ENCODE results near the gene HOXD3. TPM values are rescaled to one million over a fixed set of nuclear protein-coding genes. Genes with fewer than 3 reads are reported as not detected.

HOXD3 gene
- total RNA-seq, 3 donors from 2014 or later (not counting 1 experiment from before 2014, with no cell fraction given) = not detected

DNA sequence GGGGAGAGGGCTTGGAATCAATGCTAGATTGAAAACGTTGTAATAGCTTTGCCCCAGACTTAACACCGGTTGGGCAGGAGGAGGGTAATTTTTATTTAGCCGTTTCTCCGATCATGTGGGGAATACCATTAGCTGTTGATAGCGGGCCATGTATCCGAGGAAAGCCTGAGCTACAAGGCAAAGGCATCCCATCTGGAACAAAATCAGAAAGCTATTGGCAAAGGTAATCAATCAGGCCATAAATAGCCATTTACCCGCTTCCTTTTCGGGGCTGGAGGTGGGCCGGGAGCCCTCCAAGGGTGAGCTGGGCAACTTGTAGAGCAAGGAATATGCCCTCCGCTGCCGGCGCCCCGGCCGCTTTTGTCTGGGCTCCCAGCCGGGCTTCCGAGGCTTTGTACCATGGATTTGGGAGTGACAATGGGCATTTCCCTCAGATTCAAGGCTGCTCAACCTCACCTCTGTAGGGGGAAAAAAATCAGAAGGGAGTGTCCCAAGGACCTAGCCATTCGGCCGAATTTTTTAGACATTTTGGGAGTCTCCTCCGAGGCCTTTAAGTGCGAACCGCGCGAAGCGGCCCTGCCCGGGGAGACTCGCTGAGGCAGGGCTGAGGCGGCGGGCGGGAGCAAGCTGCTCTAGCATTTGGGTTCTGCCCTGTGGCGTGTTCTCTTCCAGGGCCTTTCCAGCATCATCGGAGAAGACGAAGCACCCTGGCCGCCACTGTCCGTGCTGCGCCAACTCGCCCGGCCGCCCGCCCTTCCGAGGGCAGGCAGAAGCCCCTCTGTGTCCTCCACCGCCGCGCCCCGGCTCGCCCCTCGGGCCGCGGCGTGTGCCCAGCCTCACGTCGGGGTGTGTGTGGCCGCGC is 35.7 kb upstream of the HOXD3 start:
- Histone ChIP-seq H3K36me3 (ENCODE audit: control insufficient read depth, insufficient read depth, low read length) (no peaks in the 10 kb centered on the region), H3K27me3 (ENCODE audit: control insufficient read depth, insufficient read depth, low read length) (peaks cover 86% of the 10 kb centered on the region), H3K9me3 (ENCODE audit: control insufficient read depth, insufficient read depth, low read length) (peaks cover 13% of the 10 kb centered on the region), H3K4me1 (ENCODE audit: control insufficient read depth, insufficient read depth, low read length) (peaks cover 13% of the 10 kb centered on the region), H3K27ac (ENCODE audit: low read length) (no peak overlapping the region), H3K4me3 (ENCODE audit: low read length) (no peak overlapping the region)
- DNase-seq (no peak), ATAC-seq (no peak)
- TF ChIP-seq, protein P1, sequence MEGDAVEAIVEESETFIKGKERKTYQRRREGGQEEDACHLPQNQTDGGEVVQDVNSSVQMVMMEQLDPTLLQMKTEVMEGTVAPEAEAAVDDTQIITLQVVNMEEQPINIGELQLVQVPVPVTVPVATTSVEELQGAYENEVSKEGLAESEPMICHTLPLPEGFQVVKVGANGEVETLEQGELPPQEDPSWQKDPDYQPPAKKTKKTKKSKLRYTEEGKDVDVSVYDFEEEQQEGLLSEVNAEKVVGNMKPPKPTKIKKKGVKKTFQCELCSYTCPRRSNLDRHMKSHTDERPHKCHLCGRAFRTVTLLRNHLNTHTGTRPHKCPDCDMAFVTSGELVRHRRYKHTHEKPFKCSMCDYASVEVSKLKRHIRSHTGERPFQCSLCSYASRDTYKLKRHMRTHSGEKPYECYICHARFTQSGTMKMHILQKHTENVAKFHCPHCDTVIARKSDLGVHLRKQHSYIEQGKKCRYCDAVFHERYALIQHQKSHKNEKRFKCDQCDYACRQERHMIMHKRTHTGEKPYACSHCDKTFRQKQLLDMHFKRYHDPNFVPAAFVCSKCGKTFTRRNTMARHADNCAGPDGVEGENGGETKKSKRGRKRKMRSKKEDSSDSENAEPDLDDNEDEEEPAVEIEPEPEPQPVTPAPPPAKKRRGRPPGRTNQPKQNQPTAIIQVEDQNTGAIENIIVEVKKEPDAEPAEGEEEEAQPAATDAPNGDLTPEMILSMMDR (IDR thresholded peaks at IDR 0.05) = no peak
- Mint-ChIP-seq H3K27me3 (ENCODE audit: low read depth in 2 of 2) (peaks cover 78 to 80% of the 10 kb centered on the region in 2 donors), H3K4me3 (no peak overlapping the region), H3K4me1 (peaks cover 9 to 11% of the 10 kb centered on the region in 2 donors), H3K36me3 (peaks cover 14% of the 10 kb centered on the region), H3K9me3 (peaks cover 2% of the 10 kb centered on the region in 2 donors), H3K27ac (no peak overlapping the region)
- intact Hi-C loops (cut with micrococcal nuclease) = loop anchor here (5.0 kb wide), 1 partner anchor 34 kb away; no protein-coding TSS in a partner anchor
- 14% methylated on average over 50 of the region's 53 CpGs for WGBS (ENCODE audit: insufficient coverage)

- Histone ChIP-seq H3K9me3 (ENCODE audit: control insufficient read depth, insufficient read depth, low read length) (peaks cover 8% of the 10 kb centered on the region), H3K27ac (ENCODE audit: low read length) (no peak overlapping the region), H3K27me3 (ENCODE audit: control insufficient read depth, insufficient read depth, low read length) (peaks cover 86% of the 10 kb centered on the region), H3K4me3 (ENCODE audit: low read length) (no peak overlapping the region), H3K4me1 (ENCODE audit: control insufficient read depth, insufficient read depth, low read length) (peaks cover 13% of the 10 kb centered on the region), H3K36me3 (ENCODE audit: control insufficient read depth, insufficient read depth, low read length) (no peaks in the 10 kb centered on the region)
- TF ChIP-seq, protein P1 (IDR thresholded peaks at IDR 0.05) = no peak
- intact Hi-C loops (cut with micrococcal nuclease) = loop anchor here (5.0 kb wide), 1 partner anchor 35 kb away; no protein-coding TSS in a partner anchor
- H3K4me3 Mint-ChIP-seq = peak overlapping the region; percentile 80
- DNase-seq (no peak), ATAC-seq (peak in 2 of 3 donors; percentile 31 to 45)
- peaks cover 78 to 79% of the 10 kb centered on the region in 2 donors for H3K27me3 Mint-ChIP-seq (ENCODE audit: low read depth in 2 of 2)
- 7% methylated on average over 43 of the region's 47 CpGs for WGBS (ENCODE audit: insufficient coverage)
- H3K27ac Mint-ChIP-seq = no peak overlapping the region
- peaks cover 14% of the 10 kb centered on the region for H3K36me3 Mint-ChIP-seq
- peaks cover 2% of the 10 kb centered on the region in 2 donors for H3K9me3 Mint-ChIP-seq
- H3K4me1 Mint-ChIP-seq = peaks cover 9 to 11% of the 10 kb centered on the region in 2 donors
Observed at GRCh38 chr2:176122052-176122682, 34.9 kb upstream of the HOXD3 start.

GRCh38 chr2:176122683-176123410 is 34.3 kb upstream of the HOXD3 start, which contains the start of gene HOXD9:
TSS of gene HOXD9 (plus strand) at chr2:176122719. CDS start at chr2:176122769, 50 bp downstream.
- Histone ChIP-seq H3K27ac (ENCODE audit: low read length) (no peak within 1 kb of the TSS), H3K4me1 (ENCODE audit: control insufficient read depth, insufficient read depth, low read length) (peaks cover 13% of the 10 kb centered on the region), H3K9me3 (ENCODE audit: control insufficient read depth, insufficient read depth, low read length) (peaks cover 8% of the 10 kb centered on the region), H3K36me3 (ENCODE audit: control insufficient read depth, insufficient read depth, low read length) (no peaks in the 10 kb centered on the region), H3K4me3 (ENCODE audit: low read length) (no peak within 1 kb of the TSS), H3K27me3 (ENCODE audit: control insufficient read depth, insufficient read depth, low read length) (peaks cover 86% of the 10 kb centered on the region)
- Mint-ChIP-seq H3K27ac (no peak within 1 kb of the TSS), H3K4me3 (peak within 1 kb of the TSS; percentile 80), H3K36me3 (peaks cover 13% of the 10 kb centered on the region), H3K4me1 (peaks cover 11% of the 10 kb centered on the region in 2 donors), H3K27me3 (ENCODE audit: low read depth in 2 of 2) (peaks cover 78 to 80% of the 10 kb centered on the region in 2 donors), H3K9me3 (peaks cover 2% of the 10 kb centered on the region in 2 donors)
- ATAC-seq = peak in 2 of 3 donors; percentile 61 to 71
- intact Hi-C loops (cut with micrococcal nuclease) = loop anchor here (5.0 kb wide), 1 partner anchor 36 kb away; no protein-coding TSS in a partner anchor
- TF ChIP-seq, protein P1 (IDR thresholded peaks at IDR 0.05) = no peak
- 5% methylated on average over 84 of the region's 84 CpGs for WGBS (ENCODE audit: insufficient coverage)
- DNase-seq = peak in 1 of 2 donors; percentile 45
